HepG2 (cell line): ENCODE data around the gene PPP1R12C. TPM values are rescaled to one million over a fixed set of nuclear protein-coding genes. Genes with fewer than 3 reads are reported as not detected.

ENCODE experiments used
- CEBPB ChIP-seq: IDR thresholded peaks from 2 replicates; pipeline ENCODE4 v1.6.1; 2011; ENCODE audit warnings: low read depth, low read length, improper control_type of control experiment, borderline replicate concordance
- GMEB1 ChIP-seq: sonication (generic); formaldehyde crosslinking; IDR thresholded peaks from 2 replicates; pipeline ENCODE4 v1.5.1; 2020; ENCODE audit warnings: missing genetic modification reagents, mild to moderate bottlenecking, borderline replicate concordance
- HIC2 ChIP-seq: sonication (generic); formaldehyde crosslinking; IDR thresholded peaks from 2 replicates; pipeline ENCODE4 v1.9.0; 2022; ENCODE audit warnings: low read depth, missing genetic modification reagents
- HMGA1 ChIP-seq: sonication (generic); formaldehyde crosslinking; conservative IDR thresholded peaks from 2 replicates; pipeline ENCODE4 v1.4.0; 2020; ENCODE audit warnings: missing genetic modification reagents
- HNRNPLL ChIP-seq: fragments of 200-400 bp; formaldehyde crosslinking; IDR thresholded peaks from 2 replicates; pipeline ENCODE4 v1.6.1; 2017; ENCODE audit warnings: mild to moderate bottlenecking, low read depth, low read length; ENCODE audit not compliant: poor library complexity, severe bottlenecking
- ISL2 ChIP-seq: sonication (generic); formaldehyde crosslinking; IDR thresholded peaks from 2 replicates; pipeline ENCODE4 v1.5.0; 2020; ENCODE audit warnings: missing genetic modification reagents
- ISX ChIP-seq: sonication (generic); formaldehyde crosslinking; conservative IDR thresholded peaks from 2 replicates; pipeline ENCODE4 v1.5.0; 2020; ENCODE audit warnings: missing genetic modification reagents
- KLF15 ChIP-seq: sonication (generic); formaldehyde crosslinking; IDR thresholded peaks from 2 replicates; pipeline ENCODE4 v1.8.1; 2023; ENCODE audit warnings: borderline replicate concordance, mild to moderate bottlenecking, inconsistent platforms, missing genetic modification reagents, mixed read lengths
- MLLT10 ChIP-seq: sonication (generic); formaldehyde crosslinking; IDR thresholded peaks from 2 replicates; pipeline ENCODE4 v1.4.0; 2020; ENCODE audit warnings: missing genetic modification reagents
- MXD3 ChIP-seq: IDR thresholded peaks from 2 replicates; pipeline ENCODE4 v1.6.1; 2016; ENCODE audit warnings: mild to moderate bottlenecking, missing biosample characterization, missing genetic modification reagents
- RFX1 ChIP-seq: fragments of 450-650 bp; IDR thresholded peaks from 2 replicates; pipeline ENCODE4 v1.6.1; 2017
- RFX5 ChIP-seq: IDR thresholded peaks from 2 replicates; pipeline ENCODE4 v1.6.1; 2011; ENCODE audit warnings: low read depth, low read length, improper control_type of control experiment
- SETDB1 ChIP-seq: sonication (generic); formaldehyde crosslinking; IDR thresholded peaks from 2 replicates; pipeline ENCODE4 v1.5.1; 2020; ENCODE audit warnings: missing genetic modification reagents, mild to moderate bottlenecking, borderline replicate concordance
- SP2 ChIP-seq: sonication (generic); formaldehyde crosslinking; IDR thresholded peaks from 2 replicates; pipeline ENCODE4 v1.5.1; 2020; ENCODE audit warnings: mild to moderate bottlenecking, missing genetic modification reagents
- STAT5B ChIP-seq: sonication (generic); formaldehyde crosslinking; IDR thresholded peaks from 2 replicates; pipeline ENCODE4 v1.4.0; 2020; ENCODE audit warnings: missing genetic modification reagents
- TBX3 ChIP-seq: fragments of 450-650 bp; IDR thresholded peaks from 2 replicates; pipeline ENCODE4 v1.6.1; 2017; ENCODE audit warnings: antibody characterized with exemption, mild to moderate bottlenecking, inconsistent platforms, borderline replicate concordance
- THAP8 ChIP-seq: sonication (generic); formaldehyde crosslinking; IDR thresholded peaks from 2 replicates; pipeline ENCODE4 v1.5.1; 2020; ENCODE audit warnings: missing genetic modification reagents, mild to moderate bottlenecking, borderline replicate concordance
- YEATS4 ChIP-seq: sonication (generic); formaldehyde crosslinking; IDR thresholded peaks from 2 replicates; pipeline ENCODE4 v1.4.0; 2020; ENCODE audit warnings: missing genetic modification reagents, borderline replicate concordance
- ZBTB1 ChIP-seq: sonication (generic); formaldehyde crosslinking; IDR thresholded peaks from 2 replicates; pipeline ENCODE4 v1.4.0; 2020; ENCODE audit warnings: missing genetic modification reagents, borderline replicate concordance
- ZNF230 ChIP-seq: sonication (generic); formaldehyde crosslinking; IDR thresholded peaks from 2 replicates; pipeline ENCODE4 v1.4.0; 2020; ENCODE audit warnings: mild to moderate bottlenecking, missing genetic modification reagents
- ZNF276 ChIP-seq: sonication (generic); formaldehyde crosslinking; IDR thresholded peaks from 2 replicates; pipeline ENCODE4 v1.4.0; 2020; ENCODE audit warnings: mild to moderate bottlenecking, low read depth, missing genetic modification reagents
- ZNF546 ChIP-seq: sonication (generic); formaldehyde crosslinking; conservative IDR thresholded peaks from 2 replicates; pipeline ENCODE4 v1.8.1; 2023; ENCODE audit warnings: mild to moderate bottlenecking, missing genetic modification reagents
- polyA plus RNA-seq, 8 experiments: library from polyadenylated mRNA; depleted of rRNA in 3 of 8; stranded (reverse) in 7 of 8; unstranded in 1 of 8; fragments of >200 nt; fragmentation: Illumina TruSeq in 4 of 8; extraction: Trizol in 4 of 8; gene quantifications; 2 replicates each; pipeline versions ENCODE4 v1.2.1 to v1.2.3, GENCODE V29; 2011 to 2016; ENCODE audit warnings: low read depth in 4 of 8, missing spikeins in 1 of 8, mixed read lengths in 1 of 8; ENCODE audit not compliant: insufficient read depth in 1 of 8
- total RNA-seq, 5 experiments: library from RNA; depleted of rRNA; stranded (reverse); fragments of >200 nt; fragmentation: Illumina TruSeq; extraction: Trizol; gene quantifications; 2 replicates each; pipeline ENCODE4 v1.2.3, GENCODE V29; 2016; ENCODE audit warnings: low read depth in 1 of 5
- TF ChIP-seq, protein P1 (sequence below): sonication (generic); formaldehyde crosslinking; IDR thresholded peaks from 2 replicates; pipeline ENCODE4 v1.5.0; 2020; ENCODE audit warnings: mild to moderate bottlenecking, low read depth, missing genetic modification reagents, borderline replicate concordance

The PPP1R12C gene
- total and polyA plus RNA-seq, 2 of the 13 experiments (the other 11 are each of a cell fraction or from before 2014, with no cell fraction given), result 29.7 to 30.3 TPM

DNA sequence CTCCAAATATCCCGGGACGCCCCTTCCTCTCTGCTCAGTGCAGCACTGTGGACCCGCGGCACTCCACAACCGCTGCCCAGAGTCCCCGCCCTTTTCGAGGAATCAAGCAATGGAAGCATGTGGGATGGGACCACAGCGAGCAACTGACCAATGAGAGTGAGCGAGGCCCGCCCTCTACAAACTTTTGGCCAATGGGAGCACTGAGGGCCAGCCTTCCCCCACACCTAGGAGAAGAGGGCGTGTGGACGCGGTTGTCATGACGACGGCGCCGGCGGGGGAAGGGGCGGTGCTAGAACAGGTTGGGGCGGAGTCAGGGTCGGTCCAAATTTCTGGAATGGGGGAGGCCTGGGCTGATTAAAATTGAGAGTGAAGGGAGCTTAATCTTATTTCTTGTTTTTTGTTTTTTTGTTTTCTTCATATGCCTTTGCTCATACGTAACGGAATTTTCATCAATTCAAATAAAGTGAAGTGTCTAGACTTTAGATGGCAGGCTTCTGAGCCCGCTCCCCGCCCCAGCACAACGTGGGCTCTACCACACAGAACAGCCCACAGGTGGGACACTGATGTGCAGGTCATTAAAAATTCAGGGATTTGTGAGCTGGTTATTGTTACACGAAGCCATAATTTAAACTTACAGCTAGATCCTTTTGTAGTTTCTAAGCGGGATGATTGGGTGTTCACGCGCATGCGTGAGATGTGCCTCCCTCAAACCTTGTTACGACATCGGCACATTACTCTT, 49.3 kb upstream of the PPP1R12C start, which contains the start of gene DNAAF3 (continued):
- no peak for TF ChIP-seq HIC2 (CRISPR knock-in tag)
- no peak for TF ChIP-seq SETDB1
- no peak for TF ChIP-seq HMGA1 (CRISPR knock-in tag)
- TF ChIP-seq ZBTB1, result no peak
- TF ChIP-seq ZNF230, result no peak
- TF ChIP-seq KLF15 (CRISPR knock-in tag), result no peak
- peak; percentile 63; the same call in 1 of the 2 replicates for TF ChIP-seq RFX5
- peak; percentile 99 for TF ChIP-seq RFX1
- TF ChIP-seq MXD3 (CRISPR knock-in tag), result no peak
- TF ChIP-seq SP2, result peak; percentile 94
- TF ChIP-seq HNRNPLL, result peak; percentile 83
- peak; percentile 55 for TF ChIP-seq GMEB1 (CRISPR knock-in tag)
- no peak for TF ChIP-seq STAT5B
- TF ChIP-seq ZNF276 (CRISPR knock-in tag), result no peak
- TF ChIP-seq YEATS4 (CRISPR knock-in tag), result peak; percentile 15; the same call in 1 of the 2 replicates
- TF ChIP-seq, protein P1, sequence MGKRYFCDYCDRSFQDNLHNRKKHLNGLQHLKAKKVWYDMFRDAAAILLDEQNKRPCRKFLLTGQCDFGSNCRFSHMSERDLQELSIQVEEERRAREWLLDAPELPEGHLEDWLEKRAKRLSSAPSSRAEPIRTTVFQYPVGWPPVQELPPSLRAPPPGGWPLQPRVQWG, result no peak
- peak; percentile 71; the same call in 1 of the 2 replicates for TF ChIP-seq TBX3
- no peak for TF ChIP-seq ISX (CRISPR knock-in tag)
- TF ChIP-seq ISL2 (CRISPR knock-in tag), result no peak
- no peak for TF ChIP-seq MLLT10 (CRISPR knock-in tag)
- TF ChIP-seq CEBPB, result peak; percentile 48; the same call in 1 of the 2 replicates
- TF ChIP-seq THAP8 (CRISPR knock-in tag), result no peak
- no peak for TF ChIP-seq ZNF546 (CRISPR knock-in tag)
